ENCODE data around the gene OBSL1. TPM values are rescaled to one million over a fixed set of nuclear protein-coding genes. Genes with fewer than 3 reads are reported as not detected.

Gene OBSL1
- total and polyA plus RNA-seq, 2 of the 4 experiments (the other 2 are of a cell fraction) = 21.5 to 51.2 TPM

GRCh38 chr2:219527076-219527394 lies 44.3 kb downstream of the OBSL1 start:
- H3K9me3 ChIP-seq (ENCODE audit: control insufficient read depth, insufficient read depth, low read length) = no peaks in the 10 kb centered on the region
- in situ Hi-C loops (cut with MboI; ENCODE audit: low sequenced_read_pairs) = no loop called here
- no peak for DNase-seq
- H4K5ac ChIP-seq (ENCODE audit: low read depth, low read length) = no peak overlapping the region
- no peak overlapping the region for H3K4me3 ChIP-seq (ENCODE audit: insufficient read depth, low read depth, low read length)
- no peaks in the 10 kb centered on the region for H3K9me1 ChIP-seq (ENCODE audit: insufficient read depth, low read length)
- no peak overlapping the region for H3K18ac ChIP-seq (ENCODE audit: low read depth, low read length)
- peaks cover 5% of the 10 kb centered on the region for H3K4me1 ChIP-seq (ENCODE audit: control insufficient read depth, insufficient read depth, low read length)
- H3K14ac ChIP-seq (replicated peaks; ENCODE audit: low read depth, low read length) = no peak overlapping the region
- no peaks in the 10 kb centered on the region for H4K20me1 ChIP-seq (ENCODE audit: insufficient read depth, low read length)
- H2AK9ac ChIP-seq (replicated peaks; ENCODE audit: low read depth, low read length, poor library complexity) = no peak overlapping the region
- H3K79me1 ChIP-seq (ENCODE audit: low read depth in 1 of 2, low read length in 2 of 2) = no peaks in the 10 kb centered on the region
- H2AFZ ChIP-seq (replicated peaks; ENCODE audit: low read length, poor library complexity) = no peak overlapping the region
- H2BK120ac ChIP-seq (ENCODE audit: low read depth, low read length) = no peak overlapping the region
- H2BK5ac ChIP-seq (ENCODE audit: low read depth, low read length, poor library complexity, severe bottlenecking) = no peak overlapping the region
- no peak overlapping the region for H3K4me2 ChIP-seq (ENCODE audit: low read depth, low read length)
- H4K91ac ChIP-seq (ENCODE audit: insufficient read depth, low read depth, low read length) = no peak overlapping the region
- no TSS peak for BruUV-seq (replicated peaks)
- H3K4ac ChIP-seq (ENCODE audit: low read depth, low read length) = no peak overlapping the region
- ATAC-seq (ENCODE audit: low read depth) = no peak
- peaks cover 56% of the 10 kb centered on the region for H3K27me3 ChIP-seq (ENCODE audit: control insufficient read depth, insufficient read depth, low read length)
- dilution Hi-C loops (cut with HindIII; ENCODE audit: low sequenced_read_pairs, unreplicated experiment) = no loop called here
- ChIA-PET POLR2A (ENCODE audit: unreplicated experiment) (no interaction called here), CTCF (interaction anchor here (0.6 to 1.9 kb wide), 2 partner anchors 32 to 182 kb away, joined by 3 to 6 read pairs; a partner anchor contains a TSS)
- 20% methylated on average over 1 of the region's 6 CpGs; no CpG with 5 or more reads in 1 of the 2 experiments for WGBS, 2 experiments (ENCODE audit: extremely low coverage in 2 of 2, insufficient read length in 1 of 2)
- H4K8ac ChIP-seq (ENCODE audit: low read depth in 2 of 2, low read length in 2 of 2) = no peak overlapping the region
- no peak overlapping the region for H2BK15ac ChIP-seq (ENCODE audit: low read depth, low read length)
- no peak overlapping the region for H2BK20ac ChIP-seq (ENCODE audit: low read depth, low read length)
- H3K36me3 ChIP-seq (ENCODE audit: control insufficient read depth, insufficient read depth, low read length) = no peaks in the 10 kb centered on the region
- no peak overlapping the region for H3K56ac ChIP-seq (ENCODE audit: extremely low read depth, insufficient read depth, low read length)
- intact Hi-C loops (cut with micrococcal nuclease) = no loop called here
- H3K27ac ChIP-seq (ENCODE audit: insufficient read depth, low read length) = no peak overlapping the region
- TF ChIP-seq SMC3 (IDR thresholded peaks at IDR 0.05; ENCODE audit: low read depth, low read length) (no peak), USF2 (IDR thresholded peaks at IDR 0.05; ENCODE audit: low read depth, low read length) (no peak), RCOR1 (IDR thresholded peaks at IDR 0.05; ENCODE audit: insufficient replicate concordance, low read length) (no peak), BHLHE40 (IDR thresholded peaks at IDR 0.05; ENCODE audit: low read depth, low read length) (no peak), MXI1 (IDR thresholded peaks at IDR 0.05; ENCODE audit: borderline replicate concordance, low read depth, low read length) (no peak), POLR2A (IDR thresholded peaks at IDR 0.05; ENCODE audit: low read depth, low read length) (no peak), CEBPB (IDR thresholded peaks at IDR 0.05; ENCODE audit: low read depth, low read length) (no peak), MAFK (IDR thresholded peaks at IDR 0.05; ENCODE audit: low read depth, low read length) (no peak)
- no peak overlapping the region for H2AK5ac ChIP-seq (ENCODE audit: low read depth, low read length)
- H3K23ac ChIP-seq (ENCODE audit: low read depth, low read length) = no peak overlapping the region
- H3K9ac ChIP-seq (ENCODE audit: low read depth, low read length) = no peak overlapping the region
